Gastrocnemius medialis (tissue), 4 donors: ENCODE data around the gene PDZRN3.

Experiments used
- CTCF ChIP-seq, 5 experiments: fragments of 450-650 bp in 3 of 5; fragments of 200-600 bp in 2 of 5; sonication (generic) in 2 of 5; IDR thresholded peaks in 4 of 5; conservative IDR thresholded peaks in 1 of 5; 1 replicate in 4 of 5; 2 replicates in 1 of 5; pipeline ENCODE4 v1.5.1; 2016 to 2019; ENCODE audit warnings: antibody characterized with exemption in 5 of 5, mild to moderate bottlenecking in 3 of 5, moderate library complexity in 3 of 5
- POLR2A ChIP-seq, 2 donors: fragments of 450-650 bp; IDR thresholded peaks; one replicate each; pipeline ENCODE4 v1.6.1; 2017; ENCODE audit warnings: antibody characterized with exemption in 2 of 2, mild to moderate bottlenecking in 2 of 2, moderate library complexity in 2 of 2

GRCh38 chr3:73350996-73351395 lies 273.7 kb downstream of the PDZRN3 start:
- TF ChIP-seq POLR2A (IDR thresholded peaks at IDR 0.05): no peak
- no peak for TF ChIP-seq CTCF (IDR thresholded peaks at IDR 0.05 in 4 of 5, conservative IDR thresholded peaks at IDR 0.05 in 1 of 5)
